Measurements from ENCODE around the gene C17orf100.

C17orf100 gene

DNA sequence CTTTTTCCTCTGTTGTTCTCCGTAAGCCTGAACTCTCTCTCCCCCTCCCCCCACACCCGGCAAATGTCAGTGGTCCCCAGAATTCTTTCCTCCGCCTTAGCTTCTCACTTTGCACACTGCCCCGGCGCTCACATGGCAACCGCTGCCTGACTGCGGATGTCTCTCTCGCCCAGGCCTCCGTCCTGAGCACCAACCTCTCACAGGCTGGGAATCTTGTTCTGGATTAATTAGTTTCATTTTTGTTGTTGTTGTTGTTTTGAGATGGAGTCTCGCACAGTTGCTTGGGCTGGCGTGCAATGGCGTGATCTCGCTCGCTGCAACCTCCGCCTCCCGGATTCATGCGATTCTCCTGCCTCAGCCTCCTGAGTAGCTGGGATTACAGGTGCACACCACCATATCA lies 16.7 kb downstream of the C17orf100 start:
- TF ChIP-seq, protein P1, sequence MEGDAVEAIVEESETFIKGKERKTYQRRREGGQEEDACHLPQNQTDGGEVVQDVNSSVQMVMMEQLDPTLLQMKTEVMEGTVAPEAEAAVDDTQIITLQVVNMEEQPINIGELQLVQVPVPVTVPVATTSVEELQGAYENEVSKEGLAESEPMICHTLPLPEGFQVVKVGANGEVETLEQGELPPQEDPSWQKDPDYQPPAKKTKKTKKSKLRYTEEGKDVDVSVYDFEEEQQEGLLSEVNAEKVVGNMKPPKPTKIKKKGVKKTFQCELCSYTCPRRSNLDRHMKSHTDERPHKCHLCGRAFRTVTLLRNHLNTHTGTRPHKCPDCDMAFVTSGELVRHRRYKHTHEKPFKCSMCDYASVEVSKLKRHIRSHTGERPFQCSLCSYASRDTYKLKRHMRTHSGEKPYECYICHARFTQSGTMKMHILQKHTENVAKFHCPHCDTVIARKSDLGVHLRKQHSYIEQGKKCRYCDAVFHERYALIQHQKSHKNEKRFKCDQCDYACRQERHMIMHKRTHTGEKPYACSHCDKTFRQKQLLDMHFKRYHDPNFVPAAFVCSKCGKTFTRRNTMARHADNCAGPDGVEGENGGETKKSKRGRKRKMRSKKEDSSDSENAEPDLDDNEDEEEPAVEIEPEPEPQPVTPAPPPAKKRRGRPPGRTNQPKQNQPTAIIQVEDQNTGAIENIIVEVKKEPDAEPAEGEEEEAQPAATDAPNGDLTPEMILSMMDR (IDR thresholded peaks at IDR 0.05; ENCODE audit: insufficient read depth, low read length, poor library complexity, severe bottlenecking): no peak
- no peaks in the 10 kb centered on the region for H3K27me3 ChIP-seq (replicated peaks; ENCODE audit: control insufficient read depth, insufficient read depth, low read length)
- no peak for DNase-seq (ENCODE audit: extremely low read depth, insufficient read length)

DNA sequence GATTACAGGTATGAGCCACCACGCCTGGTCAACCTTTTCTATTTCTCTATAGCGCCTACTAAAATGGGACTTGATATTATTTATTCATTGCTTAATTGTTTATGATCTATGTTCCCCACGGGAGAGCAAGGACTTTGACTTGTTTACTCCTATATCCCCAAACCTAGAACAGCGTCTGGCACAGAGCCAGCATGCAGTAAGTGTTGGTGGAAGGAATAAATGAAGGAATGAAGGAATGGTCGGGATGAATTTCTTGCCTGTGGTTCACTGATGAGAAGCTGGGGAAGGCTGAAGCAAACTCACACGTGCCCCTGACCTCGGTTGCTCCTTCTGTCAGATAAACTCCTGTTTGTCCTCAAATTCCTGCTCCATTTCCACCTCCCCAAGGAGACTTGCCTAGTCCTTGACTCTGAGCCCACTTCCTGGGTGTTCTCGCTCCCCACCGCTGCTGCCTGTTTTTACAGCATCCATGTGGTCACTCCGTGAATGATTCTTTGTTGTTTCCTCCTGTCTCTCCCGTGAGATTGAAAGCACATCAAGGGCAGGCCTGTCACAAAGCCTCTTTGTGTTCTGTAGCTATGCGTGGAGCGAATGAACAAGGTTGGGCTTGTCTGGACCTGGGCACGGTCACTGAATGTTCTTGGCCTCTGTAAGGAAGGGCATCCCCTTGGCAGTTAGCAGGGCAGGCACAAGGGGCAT lies 17.3 kb downstream of the C17orf100 start:
- TF ChIP-seq, protein P1 (IDR thresholded peaks at IDR 0.05; ENCODE audit: insufficient read depth, low read length, poor library complexity, severe bottlenecking): no peak

More for the DNA sequence above, 16.7 kb downstream of the C17orf100 start:
- no peak overlapping the region for H3K4me3 ChIP-seq (replicated peaks; ENCODE audit: low read depth, low read length)
- H3K36me3 ChIP-seq (ENCODE audit: control insufficient read depth, insufficient read depth, low read length): no peaks in the 10 kb centered on the region

DNA sequence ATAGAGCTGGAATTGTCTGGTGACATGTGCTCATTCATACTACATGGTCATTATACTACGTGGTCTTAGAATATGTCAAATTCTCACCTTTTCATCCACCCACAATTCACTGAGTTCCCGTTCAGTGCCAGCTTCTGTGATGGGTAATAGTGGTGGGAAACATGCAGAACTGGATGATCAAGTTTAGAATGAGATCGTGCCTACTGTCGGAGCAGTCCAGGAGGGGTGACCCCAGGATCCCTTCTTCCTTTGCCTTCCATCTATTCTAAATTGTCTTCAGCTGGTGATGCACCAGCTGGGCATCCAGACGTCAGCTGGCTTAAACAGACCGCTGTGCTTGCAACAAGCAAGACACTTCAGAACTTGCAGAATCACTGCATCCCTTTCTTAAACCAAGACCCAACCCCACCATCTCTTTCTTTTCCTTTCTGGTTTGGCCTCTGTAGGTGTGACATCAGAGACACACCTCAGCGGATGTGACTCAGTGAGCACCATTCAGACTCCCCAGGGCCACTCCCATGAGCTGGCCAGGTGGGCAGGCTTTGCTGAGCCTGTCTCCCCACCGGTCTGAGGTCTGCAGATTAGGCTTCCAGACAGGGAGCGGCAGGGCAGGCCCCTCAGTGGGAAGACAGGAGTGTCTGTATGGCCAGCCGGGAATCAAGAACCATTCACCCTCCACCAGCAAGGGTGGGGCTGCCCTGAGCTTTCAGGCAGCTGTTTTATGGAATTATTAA lies 18.1 kb downstream of the C17orf100 start:
- Histone ChIP-seq H3K4me3 (replicated peaks; ENCODE audit: low read depth, low read length) (no peak overlapping the region), H3K36me3 (ENCODE audit: control insufficient read depth, insufficient read depth, low read length) (no peaks in the 10 kb centered on the region), H3K27me3 (replicated peaks; ENCODE audit: control insufficient read depth, insufficient read depth, low read length) (no peaks in the 10 kb centered on the region)
- DNase-seq (ENCODE audit: extremely low read depth, insufficient read length): no peak
- TF ChIP-seq, protein P1 (IDR thresholded peaks at IDR 0.05; ENCODE audit: insufficient read depth, low read length, poor library complexity, severe bottlenecking): no peak

More for the DNA sequence above, 17.3 kb downstream of the C17orf100 start:
- no peaks in the 10 kb centered on the region for H3K27me3 ChIP-seq (replicated peaks; ENCODE audit: control insufficient read depth, insufficient read depth, low read length)
- no peak overlapping the region for H3K4me3 ChIP-seq (replicated peaks; ENCODE audit: low read depth, low read length)
- no peaks in the 10 kb centered on the region for H3K36me3 ChIP-seq (ENCODE audit: control insufficient read depth, insufficient read depth, low read length)
- DNase-seq (ENCODE audit: extremely low read depth, insufficient read length): no peak

DNA sequence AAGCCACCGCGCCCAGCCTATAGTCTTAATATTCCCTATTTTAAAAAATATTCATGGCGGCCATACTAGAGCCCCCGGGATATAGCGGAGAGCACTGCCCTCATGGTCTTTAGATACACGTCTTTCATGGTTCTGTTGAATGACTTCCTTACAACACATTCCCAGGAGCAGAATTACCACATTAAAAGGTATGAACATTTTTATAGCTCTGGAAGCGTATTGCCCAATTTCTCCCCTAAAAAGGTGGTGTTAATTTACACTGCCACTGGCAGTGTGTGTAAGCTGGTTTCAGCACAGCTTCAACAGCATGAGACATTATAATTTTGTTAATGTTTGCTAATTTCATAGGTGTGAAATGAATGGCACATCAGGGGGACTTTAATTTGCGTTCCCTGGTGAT lies 19.0 kb downstream of the C17orf100 start:
- no peaks in the 10 kb centered on the region for H3K27me3 ChIP-seq (replicated peaks; ENCODE audit: control insufficient read depth, insufficient read depth, low read length)
- no peak for DNase-seq (ENCODE audit: extremely low read depth, insufficient read length)
- H3K36me3 ChIP-seq (ENCODE audit: control insufficient read depth, insufficient read depth, low read length): no peaks in the 10 kb centered on the region
- no peak overlapping the region for H3K4me3 ChIP-seq (replicated peaks; ENCODE audit: low read depth, low read length)
- TF ChIP-seq, protein P1 (IDR thresholded peaks at IDR 0.05; ENCODE audit: insufficient read depth, low read length, poor library complexity, severe bottlenecking): no peak

DNA sequence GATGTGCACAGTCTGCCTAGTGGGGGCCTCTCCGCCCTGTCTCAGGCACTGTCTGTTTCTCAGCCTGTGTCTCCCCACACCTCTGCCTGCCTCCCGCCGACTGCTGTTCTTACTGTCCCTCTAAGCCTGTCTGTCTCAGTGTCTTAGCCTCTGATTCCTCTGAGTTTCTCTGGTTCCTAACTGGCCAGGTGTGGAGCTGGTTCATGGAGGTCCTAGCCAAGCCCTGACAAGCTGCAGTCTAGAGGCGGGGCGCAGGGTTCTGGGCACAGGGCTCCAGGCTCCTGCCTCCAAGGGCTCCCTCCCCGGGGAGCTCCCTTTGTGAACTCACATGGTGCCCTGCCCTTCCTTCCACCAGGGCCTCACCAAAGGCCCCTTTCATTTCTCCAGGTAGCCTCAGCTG lies 19.4 kb downstream of the C17orf100 start:
- no peak for DNase-seq (ENCODE audit: extremely low read depth, insufficient read length)
- Histone ChIP-seq H3K36me3 (ENCODE audit: control insufficient read depth, insufficient read depth, low read length) (no peaks in the 10 kb centered on the region), H3K27me3 (replicated peaks; ENCODE audit: control insufficient read depth, insufficient read depth, low read length) (no peaks in the 10 kb centered on the region), H3K4me3 (replicated peaks; ENCODE audit: low read depth, low read length) (no peak overlapping the region)
- TF ChIP-seq, protein P1 (IDR thresholded peaks at IDR 0.05; ENCODE audit: insufficient read depth, low read length, poor library complexity, severe bottlenecking): no peak
